ENCODE measurements around the gene PFKFB3.

- TF ChIP-seq EZH2 (IDR thresholded peaks at IDR 0.05; ENCODE audit: insufficient read depth, poor library complexity, severe bottlenecking) (no peak), EZH2phosphoT487 (IDR thresholded peaks at IDR 0.05; ENCODE audit: insufficient read depth, low read depth) (no peak)
Observed at GRCh38 chr10:6229746-6230145, 27.0 kb downstream of the PFKFB3 start.
